SKM-1 (cell line): ENCODE measurements around the gene TEX13A.
"Not testable (repeated sequence)": the region's sequence is repeated elsewhere in the genome, so short reads cannot be mapped to it uniquely, and the experiment has no call there.

Experiments
- DNase-seq: peaks from one replicate; lab custom pipeline; 2025; ENCODE audit not compliant: unreplicated experiment; lab: John Stamatoyannopoulos, UW

The TEX13A gene, protein sequence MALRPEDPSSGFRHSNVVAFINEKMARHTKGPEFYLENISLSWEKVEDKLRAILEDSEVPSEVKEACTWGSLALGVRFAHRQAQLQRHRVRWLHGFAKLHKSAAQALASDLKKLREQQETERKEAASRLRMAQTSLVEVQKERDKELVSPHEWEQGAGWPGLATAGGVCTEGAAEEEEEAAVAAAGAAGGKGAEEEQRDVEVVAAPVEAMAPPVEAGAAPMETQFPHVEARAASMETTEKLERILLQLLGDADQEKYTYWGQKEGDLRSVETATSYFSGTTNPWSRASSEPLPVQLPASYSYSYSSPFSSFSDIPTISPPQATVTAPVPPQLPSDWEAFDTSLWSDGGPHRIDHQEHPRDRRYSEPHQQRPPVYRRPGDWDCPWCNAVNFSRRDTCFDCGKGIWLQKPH

DNA sequence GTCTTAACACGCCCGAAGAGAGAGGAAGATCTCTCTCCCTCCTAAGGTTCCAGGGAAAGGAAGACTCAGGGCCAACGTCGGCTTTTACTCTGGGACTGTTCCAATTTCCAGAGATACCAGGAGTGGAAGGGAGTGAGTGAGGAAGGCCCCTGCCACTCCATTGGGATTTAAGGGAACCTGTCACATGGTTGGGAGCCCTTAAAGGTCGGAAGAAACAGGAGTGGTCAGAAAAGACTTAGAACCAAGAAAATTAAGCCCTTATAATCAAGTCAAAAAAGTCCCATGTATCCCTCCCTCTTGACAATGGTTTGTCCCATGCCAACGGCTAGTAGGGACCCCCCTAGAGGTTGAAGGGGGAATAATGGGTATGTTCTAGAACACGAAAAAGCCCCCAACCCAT lies at the start of gene TEX13A:
TSS of gene TEX13A (minus strand) at position 59 of the 400 bp plus-strand sequence. CDS start 297 bp downstream, outside the sequence.
- DNase-seq, result no peak

DNA sequence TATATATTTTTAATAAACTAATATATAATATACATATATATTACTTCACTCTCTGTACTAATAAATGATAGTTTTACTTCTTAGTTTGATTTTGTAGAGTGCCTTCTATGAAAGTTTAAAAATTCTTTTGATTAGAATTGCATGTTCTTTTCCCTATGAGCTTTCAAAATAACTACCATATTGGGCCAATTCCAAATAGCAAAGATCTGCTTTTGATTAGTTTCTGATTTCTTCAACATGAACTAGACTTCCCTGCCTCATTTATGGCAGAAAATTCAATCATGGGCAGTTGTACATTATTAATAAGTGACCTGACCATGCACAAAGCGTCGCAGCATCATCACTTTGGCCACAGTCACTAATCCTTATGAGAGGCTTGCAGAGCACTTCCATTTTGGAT lies 48.9 kb upstream of the TEX13A start:
- no peak for DNase-seq

DNA sequence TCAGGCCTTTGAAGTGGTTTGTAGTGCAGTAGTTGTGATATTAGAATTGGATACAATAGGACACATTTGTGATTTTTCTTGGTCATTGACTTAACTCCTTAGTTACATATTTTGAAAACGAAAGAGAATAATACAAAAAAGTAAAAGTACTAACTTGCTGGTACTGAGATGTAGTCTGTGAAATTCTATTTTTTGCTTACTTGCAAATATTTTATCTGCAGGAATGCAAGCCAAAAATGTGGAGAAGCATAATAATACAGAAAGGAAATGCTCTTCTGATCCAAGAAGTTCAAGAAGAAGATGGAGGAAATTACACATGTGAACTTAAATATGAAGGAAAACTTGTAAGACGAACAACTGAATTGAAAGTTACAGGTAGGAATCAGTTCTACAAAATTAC lies 46.7 kb upstream of the TEX13A start:
- no peak for DNase-seq

DNA sequence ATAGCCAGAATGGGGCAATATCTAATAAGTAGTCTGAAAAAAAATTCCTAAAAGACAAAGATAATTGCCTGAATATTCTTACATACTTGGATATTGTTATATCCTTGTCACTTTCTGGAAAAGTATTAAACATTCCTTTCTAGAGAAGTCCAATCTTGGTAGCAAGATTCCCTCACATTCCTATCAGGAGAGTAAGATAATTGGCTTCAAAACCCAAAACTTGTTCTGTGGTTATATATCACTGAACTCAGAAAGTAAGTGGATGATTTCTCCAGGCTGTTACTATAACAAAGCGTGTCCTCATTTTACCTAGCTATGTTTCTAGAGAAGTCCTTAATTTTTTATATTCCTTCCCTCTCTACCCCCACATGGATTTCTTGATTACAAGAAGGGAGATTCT lies 46.0 kb upstream of the TEX13A start:
- DNase-seq, result no peak

DNA sequence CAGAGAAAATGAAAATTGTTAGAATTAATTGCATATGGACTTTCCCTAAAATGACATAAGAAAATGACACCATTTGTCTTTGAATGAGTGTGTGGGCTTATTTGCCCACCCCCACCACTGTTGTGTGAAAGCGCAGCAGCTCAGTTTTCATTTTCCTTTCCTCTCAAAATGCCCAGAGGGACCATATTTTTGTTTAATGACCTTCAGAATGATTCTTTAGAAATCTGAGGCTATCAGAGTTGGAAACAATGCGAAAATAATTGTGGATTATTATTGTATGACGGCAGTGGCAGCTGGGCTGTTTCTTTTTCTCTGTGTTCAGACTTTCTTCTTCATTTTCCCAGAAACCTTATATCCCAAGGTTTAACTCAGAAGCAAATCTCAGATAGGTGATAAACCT lies 44.6 kb upstream of the TEX13A start:
- DNase-seq, result no peak

DNA sequence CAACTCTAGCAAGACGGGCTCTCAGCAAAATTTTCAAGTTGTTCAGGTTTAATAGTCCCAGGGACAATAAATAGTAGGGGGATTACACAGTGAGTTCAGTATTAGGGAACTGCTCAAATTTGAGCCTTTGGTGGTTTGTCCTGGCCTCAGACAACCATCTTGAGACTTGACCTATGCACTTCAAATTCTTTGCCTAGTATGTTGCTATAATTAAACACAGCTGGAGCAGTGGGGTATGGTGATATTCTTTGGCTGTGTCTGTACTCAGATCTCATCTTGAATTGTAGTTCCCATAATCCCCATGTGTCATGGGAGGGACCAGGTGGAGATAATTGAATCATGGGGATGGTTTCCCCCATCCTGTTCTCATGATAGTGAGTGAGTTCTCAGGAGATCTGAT lies 43.3 kb upstream of the TEX13A start:
- DNase-seq, result no peak

DNA sequence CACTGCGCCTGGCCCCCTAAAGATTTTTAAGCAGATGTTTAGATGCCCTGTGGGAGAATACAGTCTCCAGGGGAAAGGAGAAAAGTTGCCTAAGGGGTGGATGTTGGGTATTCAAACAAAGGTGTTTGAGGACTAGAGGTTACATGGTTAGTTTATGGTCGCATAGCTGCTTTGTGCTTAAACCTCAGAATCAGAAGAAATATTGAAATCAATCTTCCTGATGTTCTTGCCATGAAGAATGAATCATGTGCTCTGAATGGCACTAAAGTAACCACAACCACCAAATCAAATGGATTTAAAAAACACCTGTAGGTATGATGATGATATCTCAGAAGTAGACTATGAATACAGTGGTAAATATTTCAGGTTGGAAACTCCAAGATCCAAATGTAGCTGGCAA lies 42.7 kb upstream of the TEX13A start:
- no peak for DNase-seq

DNA sequence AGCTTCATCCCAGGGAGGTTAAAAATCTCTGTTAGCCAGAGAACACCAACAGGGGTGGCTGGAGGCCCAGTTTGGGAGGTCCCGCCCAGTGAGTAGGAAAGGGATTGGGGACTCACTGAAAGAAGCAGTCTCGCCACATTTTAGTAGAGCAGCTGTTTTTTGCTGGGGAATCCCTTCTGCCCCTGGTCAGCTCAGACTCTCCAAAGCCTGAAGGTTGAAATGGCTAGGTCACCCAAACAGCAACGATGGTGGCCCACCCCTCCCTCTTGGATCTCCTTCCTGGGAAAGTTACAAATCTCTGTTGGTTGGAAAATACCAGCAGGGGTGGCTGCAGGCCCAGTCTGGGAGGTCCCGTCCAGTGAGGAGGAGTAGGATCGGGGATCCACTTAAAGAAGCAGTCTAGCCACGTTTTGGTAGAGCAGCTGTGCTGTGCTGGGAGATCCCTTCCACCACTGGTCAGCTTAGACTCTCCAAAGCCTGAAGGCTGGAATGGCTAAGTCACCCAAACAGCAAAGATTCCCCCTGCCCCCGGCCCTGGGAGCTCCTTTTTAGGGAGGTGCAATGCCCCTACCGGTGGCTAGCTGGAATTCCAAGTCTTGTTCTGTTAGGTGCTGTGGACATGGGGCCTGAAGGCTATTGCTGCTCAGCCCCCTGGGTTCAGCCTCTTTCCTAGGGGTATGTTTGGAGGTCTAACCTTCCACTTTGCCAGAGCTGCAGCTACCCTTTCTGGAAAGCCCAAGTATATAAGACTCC lies 40.0 kb upstream of the TEX13A start:
- DNase-seq, result no peak

DNA sequence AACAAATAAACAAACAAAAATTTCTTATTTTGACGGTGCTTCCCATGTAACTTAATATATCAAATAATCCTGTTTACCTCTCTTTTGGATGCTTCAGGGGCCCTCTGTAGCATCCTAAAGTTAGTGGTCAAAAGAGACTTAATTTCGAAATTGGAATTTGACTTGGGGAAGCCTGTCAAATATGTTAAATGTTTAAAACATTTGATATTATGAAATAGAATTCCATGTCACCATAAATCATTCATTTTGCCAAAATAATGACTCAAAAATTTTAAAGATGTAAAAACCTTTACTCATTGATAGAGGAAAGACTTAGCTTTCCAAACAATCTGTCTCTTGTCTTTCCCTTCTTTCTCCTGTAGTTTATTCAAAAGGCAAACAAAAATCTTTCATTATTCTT lies 20.6 kb upstream of the TEX13A start:
- no peak for DNase-seq

DNA sequence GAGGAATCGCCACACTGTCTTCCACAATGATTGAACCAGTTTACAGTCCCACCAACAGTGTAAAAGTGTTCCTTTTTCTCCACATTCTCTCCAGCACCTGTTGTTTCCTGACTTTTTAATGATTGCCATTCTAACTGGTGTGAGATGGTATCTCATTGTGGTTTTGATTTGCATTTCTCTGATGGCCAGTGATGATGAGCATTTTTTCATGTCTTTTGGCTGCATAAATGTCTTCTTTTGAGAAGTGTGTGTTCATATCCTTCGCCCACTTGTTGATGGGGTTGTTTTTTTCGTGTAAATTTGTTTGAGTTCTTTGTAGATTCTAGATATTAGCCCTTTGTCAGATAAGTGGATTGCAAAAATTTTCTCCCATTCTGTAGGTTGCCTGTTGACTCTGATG lies 16.9 kb upstream of the TEX13A start:
- DNase-seq, result not testable (repeated sequence)

DNA sequence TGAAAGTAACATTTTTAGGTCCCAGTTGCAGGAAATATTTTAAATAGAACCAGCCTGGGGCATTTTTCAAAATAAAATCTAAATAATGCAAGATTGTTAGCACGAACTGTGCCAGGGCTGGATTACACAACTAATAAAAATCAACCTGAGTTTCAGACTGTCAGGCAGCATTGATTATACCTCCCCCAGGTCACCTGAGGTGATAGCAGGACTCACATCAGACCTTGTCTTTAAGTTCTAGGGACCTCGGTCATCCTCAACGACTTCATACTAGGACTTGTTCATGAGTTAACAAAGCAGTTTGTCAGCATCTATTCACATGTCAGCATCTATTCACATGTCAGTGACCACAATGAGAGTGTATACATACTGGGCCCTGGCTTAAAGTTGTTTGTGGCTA lies 8.7 kb upstream of the TEX13A start:
- no peak for DNase-seq

DNA sequence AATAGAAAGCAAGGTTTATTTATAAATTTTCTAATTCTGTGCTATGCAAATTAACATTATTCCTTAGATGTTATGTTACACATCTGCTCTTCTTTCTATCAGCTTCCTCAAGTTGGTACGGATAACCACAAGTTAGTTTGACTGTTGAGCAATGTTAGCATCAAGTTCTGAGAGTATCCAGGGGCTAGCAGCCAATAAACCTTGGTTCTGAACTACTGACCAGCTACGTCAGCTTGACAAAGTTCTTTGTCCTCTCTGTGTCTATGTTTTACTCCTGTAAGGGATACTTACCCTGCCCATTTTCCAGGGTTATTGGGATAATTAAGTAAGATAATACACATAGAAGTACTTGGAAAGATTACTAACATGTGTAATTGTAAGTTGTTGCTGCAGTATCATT lies 8.1 kb upstream of the TEX13A start:
- no peak for DNase-seq

DNA sequence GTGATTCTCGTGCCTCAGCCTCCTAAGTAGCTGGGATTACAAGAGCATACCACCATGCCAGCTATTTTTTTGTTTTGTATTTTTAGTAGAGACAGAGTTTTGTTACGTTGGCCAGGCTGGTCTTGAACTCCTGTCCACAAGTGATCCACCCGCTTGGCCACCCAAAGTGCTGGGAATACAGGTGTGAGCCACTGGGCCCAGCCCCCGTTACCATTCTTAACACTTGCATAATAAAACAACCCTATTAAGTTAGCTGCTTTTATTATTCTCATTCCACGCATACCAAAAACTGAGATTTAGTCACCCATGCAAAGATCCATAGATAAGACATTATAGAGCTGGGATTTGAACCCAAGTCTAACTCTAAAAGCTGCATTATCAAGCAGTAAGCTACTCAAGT lies 6.0 kb upstream of the TEX13A start:
- no peak for DNase-seq

DNA sequence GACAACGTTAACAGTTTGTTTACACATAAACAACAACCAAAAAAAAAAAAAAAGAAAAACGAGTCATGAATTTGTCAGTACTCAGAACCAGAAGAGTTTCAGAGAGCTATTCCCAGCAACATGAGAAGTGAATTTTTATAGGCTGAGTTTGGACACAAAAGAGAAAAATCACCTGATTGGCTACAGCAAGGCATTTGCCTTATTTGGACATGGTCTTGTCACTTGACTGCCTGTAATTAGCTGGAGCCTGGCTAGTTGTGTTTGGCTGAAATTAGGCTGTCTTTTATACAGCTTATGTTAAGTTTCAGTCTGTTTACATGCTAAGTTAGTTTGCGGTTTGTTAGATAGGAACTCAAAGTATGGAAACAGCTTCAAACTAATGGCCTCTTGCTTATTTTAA lies 880 bp upstream of the TEX13A start:
- DNase-seq, result no peak

DNA sequence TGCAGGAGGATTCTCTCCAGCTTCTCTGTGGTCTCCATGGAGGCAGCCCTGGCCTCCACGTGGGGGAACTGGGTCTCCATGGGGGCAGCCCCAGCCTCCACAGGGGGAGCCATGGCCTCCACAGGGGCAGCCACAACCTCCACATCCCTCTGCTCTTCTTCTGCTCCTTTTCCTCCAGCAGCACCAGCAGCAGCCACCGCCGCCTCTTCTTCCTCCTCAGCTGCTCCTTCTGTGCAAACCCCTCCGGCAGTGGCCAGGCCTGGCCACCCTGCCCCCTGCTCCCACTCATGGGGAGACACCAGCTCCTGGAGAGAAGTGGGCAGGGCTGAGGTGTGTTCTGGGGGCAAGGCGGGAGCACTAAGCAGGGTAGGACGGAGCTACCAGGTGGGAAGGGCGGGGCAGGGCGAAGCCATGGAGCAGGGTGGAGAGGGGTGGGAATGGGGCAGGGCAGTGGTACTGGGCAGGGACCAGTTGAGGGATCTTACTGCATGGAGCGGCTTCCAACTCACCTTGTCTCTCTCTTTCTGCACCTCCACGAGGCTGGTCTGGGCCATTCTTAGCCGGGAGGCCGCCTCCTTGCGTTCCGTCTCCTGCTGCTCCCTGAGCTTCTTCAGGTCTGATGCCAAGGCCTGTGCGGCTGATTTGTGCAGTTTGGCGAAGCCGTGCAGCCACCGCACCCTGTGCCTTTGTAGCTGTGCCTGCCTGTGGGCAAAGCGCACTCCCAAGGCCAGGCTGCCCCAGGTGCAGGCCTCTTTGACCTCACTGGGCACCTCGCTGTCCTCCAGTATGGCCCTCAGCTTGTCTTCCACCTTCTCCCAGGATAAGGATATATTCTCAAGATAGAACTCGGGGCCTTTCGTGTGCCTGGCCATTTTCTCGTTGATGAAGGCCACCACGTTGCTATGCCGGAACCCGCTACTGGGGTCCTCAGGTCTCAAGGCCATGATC lies 766 bp downstream of the TEX13A start:
- no peak for DNase-seq

DNA sequence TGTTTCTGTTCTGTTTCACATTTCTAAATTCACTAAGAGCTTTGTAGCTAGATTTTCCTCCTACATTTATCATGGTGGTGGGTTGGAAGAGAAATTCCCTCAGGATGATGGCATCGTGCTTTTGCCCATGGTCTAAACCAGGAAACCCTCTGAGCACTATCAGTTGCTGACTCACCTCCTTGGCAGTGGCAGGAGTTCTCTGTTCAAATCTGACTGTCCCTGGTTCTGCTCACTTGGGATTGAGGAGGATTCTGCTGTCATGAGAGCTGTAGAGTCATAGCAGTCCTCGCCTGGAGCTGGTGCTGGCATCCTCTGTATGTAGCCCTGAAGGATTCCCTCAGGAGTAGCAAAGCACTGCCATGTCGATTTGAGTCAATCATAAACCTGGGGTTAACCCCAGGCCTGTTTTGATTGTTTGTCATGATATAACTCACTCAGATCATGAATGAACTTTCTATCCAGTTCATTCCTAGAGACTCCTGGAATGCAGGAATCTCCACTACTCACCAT lies 9.4 kb downstream of the TEX13A start:
- no peak for DNase-seq

DNA sequence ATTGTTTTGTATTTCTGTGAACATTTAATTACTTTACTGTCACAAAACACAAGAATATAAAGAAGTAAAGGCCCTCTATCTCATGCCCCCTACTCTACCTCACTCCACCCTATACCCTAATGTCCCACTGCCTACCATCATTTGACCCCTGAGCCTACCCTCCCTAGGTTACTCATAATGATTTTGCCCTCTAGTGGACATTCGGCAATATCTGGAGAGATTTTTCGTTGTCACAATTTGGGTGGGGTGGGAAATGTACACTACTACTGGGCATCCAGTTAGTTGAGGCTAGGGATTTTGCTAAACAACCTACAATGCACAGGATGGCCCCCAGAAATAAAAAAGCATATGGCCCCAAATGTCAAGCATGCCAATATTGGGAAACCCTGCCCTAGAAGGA lies 10.2 kb downstream of the TEX13A start:
- no peak for DNase-seq

DNA sequence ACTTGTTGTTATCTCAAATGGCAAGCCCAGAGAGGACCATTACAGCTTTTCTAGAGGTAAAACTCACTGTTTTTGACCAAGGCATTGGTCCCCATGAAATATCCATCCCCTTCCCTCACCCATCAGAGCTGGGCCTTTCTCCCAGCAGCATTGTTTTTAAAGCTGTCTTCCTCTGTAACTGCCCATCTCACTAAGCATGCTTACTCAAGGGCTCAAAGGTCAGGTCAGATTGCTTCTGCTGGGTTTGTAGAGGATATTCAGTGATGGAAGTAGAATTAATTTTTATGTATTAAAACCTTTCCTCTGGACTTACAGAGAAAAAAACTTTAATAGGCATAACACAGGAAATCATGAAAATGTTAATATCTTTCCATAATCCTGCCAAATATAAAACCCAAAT lies 11.1 kb downstream of the TEX13A start:
- no peak for DNase-seq

DNA sequence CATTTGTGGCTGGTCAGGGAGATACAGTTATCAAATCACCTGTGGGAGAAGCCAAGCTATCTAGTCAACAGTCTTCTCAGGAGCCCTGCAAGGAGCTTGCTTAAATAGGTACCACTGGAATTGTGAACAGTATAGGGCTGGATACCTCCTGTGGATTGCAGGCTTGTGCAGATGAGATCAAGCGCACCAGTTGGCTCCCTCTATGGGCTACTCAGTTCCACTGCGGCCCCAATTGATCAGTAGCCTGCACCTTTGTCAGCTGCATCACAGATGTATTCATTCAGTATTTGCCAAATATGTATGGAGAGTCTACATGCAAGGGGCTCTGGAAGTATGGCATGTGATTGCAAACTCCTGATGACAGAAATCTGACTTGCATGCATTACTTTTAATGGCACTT lies 28.6 kb downstream of the TEX13A start:
- no peak for DNase-seq

DNA sequence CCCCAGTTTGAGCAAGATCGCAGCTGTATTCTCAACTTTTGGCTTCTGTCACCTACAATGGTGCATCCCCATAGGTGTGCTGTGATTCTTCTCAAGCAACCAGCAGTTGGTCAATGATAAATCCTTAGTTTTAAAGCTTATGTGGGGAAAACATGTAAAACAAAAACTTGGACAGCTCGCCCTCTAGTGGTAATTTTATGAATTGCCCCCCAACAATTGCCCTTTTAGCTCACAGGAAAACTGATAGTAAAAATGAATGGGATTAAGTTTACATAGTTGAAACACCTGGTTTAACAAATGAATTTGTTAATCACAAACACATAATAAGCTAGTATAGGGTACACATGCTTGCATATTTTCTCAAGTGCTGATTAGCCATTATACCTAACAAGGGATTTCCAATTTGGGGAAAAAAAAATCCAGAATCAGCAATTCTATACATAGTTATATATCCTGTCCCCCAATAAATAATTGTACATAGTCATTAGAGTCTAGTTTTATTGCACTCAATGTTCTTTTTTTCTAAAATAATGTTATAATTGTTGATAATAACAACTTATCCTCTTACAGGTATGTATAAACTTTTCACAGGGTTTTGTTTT lies 30.1 kb downstream of the TEX13A start:
- no peak for DNase-seq

DNA sequence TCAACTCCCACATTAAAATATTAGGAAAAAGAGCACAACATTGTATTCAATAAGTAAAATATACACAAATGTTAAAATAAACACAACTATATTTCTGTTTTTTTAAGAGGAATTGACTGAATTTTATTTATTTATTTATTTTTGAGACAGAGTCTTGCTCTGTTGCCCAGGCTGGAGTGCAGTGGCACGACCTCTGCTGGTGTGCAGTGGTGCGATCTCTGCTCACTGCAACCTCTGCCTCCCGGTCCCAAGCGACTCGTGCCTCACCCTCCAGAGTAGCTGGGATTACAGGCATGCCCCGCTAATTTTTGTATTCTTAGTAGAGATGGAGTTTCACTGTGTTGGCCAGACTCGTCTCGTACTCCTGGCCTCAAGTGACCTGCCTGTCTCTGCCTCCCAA lies 31.4 kb downstream of the TEX13A start:
- no peak for DNase-seq
